ENCODE measurements around the gene SPINK4. TPM values are rescaled to one million over a fixed set of nuclear protein-coding genes. Genes with fewer than 3 reads are reported as not detected.

The SPINK4 gene
- total RNA-seq, 4 donors from 2014 or later, result not detected

- TF ChIP-seq CTCF (IDR thresholded peaks at IDR 0.05; ENCODE audit: low read depth), result no peak
These were observed 30.2 kb downstream of the SPINK4 start for GRCh38 chr9:33270146-33270545.

GRCh38 chr9:33272061-33272460 is 32.1 kb downstream of the SPINK4 start:
- no peak for TF ChIP-seq CTCF (IDR thresholded peaks at IDR 0.05; ENCODE audit: low read depth)

DNA sequence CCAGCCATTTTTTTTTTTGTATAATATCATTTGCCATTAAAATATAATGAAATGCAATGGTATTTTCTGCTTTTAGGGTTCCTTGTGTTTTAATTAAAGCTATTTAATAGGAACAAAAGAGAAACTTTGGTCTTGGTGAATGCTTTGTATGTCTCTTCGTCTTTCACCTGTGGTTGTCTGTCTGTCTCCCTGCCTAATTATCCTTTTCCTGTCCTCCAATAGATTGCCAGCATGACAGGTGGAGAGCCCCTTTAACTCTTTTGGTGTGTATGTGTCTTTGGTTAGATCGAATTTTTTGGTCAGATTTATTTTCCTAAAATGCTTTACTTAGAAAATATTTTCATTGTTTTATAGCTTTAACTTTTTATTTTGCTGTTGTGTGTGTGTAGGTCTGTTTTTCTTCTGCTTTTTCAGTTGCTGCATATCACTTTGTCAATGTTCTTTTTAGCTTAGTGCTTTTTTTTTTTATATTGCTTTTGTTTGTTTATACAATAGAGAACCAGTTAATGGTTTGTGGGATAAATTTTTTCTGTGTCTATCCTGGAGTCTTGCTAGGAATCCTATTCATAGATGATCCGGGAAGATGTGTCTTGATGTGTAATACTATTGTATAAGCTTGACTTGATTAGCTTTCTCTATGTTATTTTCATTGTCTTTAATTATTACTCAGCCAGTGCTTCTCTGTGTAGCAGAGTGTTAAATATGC is 33.5 kb downstream of the SPINK4 start:
- TF ChIP-seq CTCF (IDR thresholded peaks at IDR 0.05; ENCODE audit: low read depth), result no peak

- no peak for TF ChIP-seq CTCF (IDR thresholded peaks at IDR 0.05; ENCODE audit: low read depth)
These were observed 34.0 kb downstream of the SPINK4 start for GRCh38 chr9:33273972-33274328.

DNA sequence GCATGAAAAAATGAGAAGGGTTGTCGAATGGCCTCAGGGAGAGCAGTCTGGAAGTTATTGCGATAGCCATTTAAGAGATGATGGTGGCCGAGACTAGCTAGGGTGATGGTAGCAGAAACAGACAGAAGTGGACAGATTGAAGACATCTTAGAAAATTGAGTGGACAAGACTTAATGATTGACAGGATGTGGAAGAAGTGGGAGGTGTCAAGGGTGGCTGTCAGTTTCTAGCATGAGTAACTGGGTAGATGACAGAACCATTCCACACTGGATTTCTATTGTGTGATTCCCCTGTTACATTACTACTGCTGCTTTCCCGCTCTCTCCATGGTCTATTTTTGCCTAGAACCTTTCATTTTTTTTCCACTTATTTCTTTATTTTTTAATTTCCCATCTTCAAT is 37.5 kb downstream of the SPINK4 start:
- no peak for TF ChIP-seq CTCF (IDR thresholded peaks at IDR 0.05; ENCODE audit: low read depth)

DNA sequence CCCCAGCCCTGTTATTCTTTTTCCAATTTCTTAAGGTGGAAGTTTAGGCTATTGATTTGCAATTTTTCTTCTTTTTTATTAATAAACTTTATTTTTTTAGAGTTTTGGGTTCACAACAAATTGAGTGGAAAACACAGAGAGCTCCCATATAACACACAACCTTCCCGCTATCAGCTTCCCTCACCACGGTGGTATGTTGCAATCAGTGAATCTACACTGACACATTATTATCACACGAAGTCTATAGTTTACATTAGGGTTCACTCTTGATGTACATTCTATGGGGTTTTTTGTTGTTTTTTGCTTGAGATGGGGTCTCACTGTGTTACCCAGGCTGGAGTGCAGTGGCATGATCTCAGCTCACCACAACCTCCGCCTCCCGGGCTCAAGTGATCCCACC is 45.5 kb downstream of the SPINK4 start:
- TF ChIP-seq CTCF (IDR thresholded peaks at IDR 0.05; ENCODE audit: low read depth), result no peak

DNA sequence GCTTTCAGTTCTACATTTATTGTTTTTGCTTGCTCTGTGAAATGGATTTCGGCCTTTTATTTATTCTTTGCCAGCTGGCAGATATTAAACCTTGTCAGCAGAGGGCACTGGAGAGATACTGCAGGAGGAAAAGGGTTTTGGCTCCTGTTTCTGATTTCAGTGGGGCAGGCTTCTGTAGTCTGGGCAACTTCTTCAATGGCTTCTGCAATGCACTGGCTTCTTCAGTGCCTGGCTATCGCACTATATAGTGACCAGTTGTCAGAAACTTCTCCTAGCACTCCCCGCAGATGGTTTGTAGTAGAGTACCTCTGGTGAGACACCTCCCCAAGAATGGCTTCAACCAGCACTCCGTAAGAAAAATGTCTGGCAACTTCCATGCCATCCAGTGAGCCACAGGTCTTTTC is 47.1 kb downstream of the SPINK4 start:
- TF ChIP-seq CTCF (IDR thresholded peaks at IDR 0.05; ENCODE audit: low read depth), result no peak

All from subcutaneous adipose tissue (tissue), 4 donors.